Natural killer cell treated with Interleukin-12 subunit alpha and Interleukin-12 subunit beta and Interleukin-15 and Interleukin-18, amount 100 ng/mL, for 72 hours (primary cell): ENCODE results near the gene NUDT9. TPM values are rescaled to one million over a fixed set of nuclear protein-coding genes. Genes with fewer than 3 reads are reported as not detected.
"Not testable (repeated sequence)": the region's sequence is repeated elsewhere in the genome, so short reads cannot be mapped to it uniquely, and the experiment has no call there.

Experiments used
- ATAC-seq, 2 donors: fragments of 150-1000 bp; cut with Tn5 transposase in 1 of 2; sonication (Bioruptor Pico), chemical (Tn5 transposase) in 1 of 2; 2 replicates each; pipeline ENCODE4 v1.10.0; 2021
- DNase-seq: peaks from one replicate; pipeline ENCODE4 v3.0.0; 2022; ENCODE audit warnings: low spot score
- H3K27ac Mint-ChIP-seq, 2 donors: 1 replicate in 1 of 2; 2 replicates in 1 of 2; pipeline ENCODE4 v1.8.0; 2022; ENCODE audit warnings: mixed read lengths in 2 of 2, mild to moderate bottlenecking in 1 of 2, moderate library complexity in 1 of 2
- H3K27me3 Mint-ChIP-seq, 2 donors: 1 replicate in 1 of 2; 2 replicates in 1 of 2; pipeline ENCODE4 v1.8.0; 2022; ENCODE audit warnings: mixed read lengths in 2 of 2
- H3K36me3 Mint-ChIP-seq: one replicate; pipeline ENCODE4 v1.8.0; 2022; ENCODE audit warnings: mixed read lengths
- H3K4me1 Mint-ChIP-seq, 2 donors: 1 replicate in 1 of 2; 2 replicates in 1 of 2; pipeline ENCODE4 v1.8.0; 2022; ENCODE audit warnings: low read depth in 2 of 2, mixed read lengths in 2 of 2, mild to moderate bottlenecking in 1 of 2
- H3K4me3 Mint-ChIP-seq: one replicate; pipeline ENCODE4 v1.8.0; 2022; ENCODE audit warnings: mixed read lengths
- H3K9me3 Mint-ChIP-seq: 2 replicates; pipeline ENCODE4 v1.8.0; 2022; ENCODE audit warnings: mixed read lengths
- total RNA-seq, 2 donors: library from RNA; stranded (reverse); gene quantifications; one replicate each; pipeline ENCODE4 v1.2.3, GENCODE V29; 2022

Gene NUDT9
- total RNA-seq, result 10 to 100 TPM; 14.6 to 18.2 TPM

GRCh38 chr4:87422104-87423052 is at the start of gene NUDT9:
NUDT9 (plus strand) TSS chr4:87422573; CDS start chr4:87422906, 333 bp downstream.
- DNase-seq (peak; percentile 90), ATAC-seq (peak; percentile 94)
- Mint-ChIP-seq H3K9me3 (no peaks in the 10 kb centered on the region), H3K4me1 (peaks cover 20 to 25% of the 10 kb centered on the region in 2 donors), H3K27ac (peak within 1 kb of the TSS; percentile 93 to 95), H3K27me3 (no peaks in the 10 kb centered on the region), H3K4me3 (peak within 1 kb of the TSS; percentile 94), H3K36me3 (no peaks in the 10 kb centered on the region)

GRCh38 chr4:87375719-87376291 is 46.6 kb upstream of the NUDT9 start:
- Mint-ChIP-seq H3K27me3 (no peaks in the 10 kb centered on the region), H3K27ac (no peak overlapping the region), H3K4me3 (no peak overlapping the region), H3K36me3 (no peaks in the 10 kb centered on the region), H3K9me3 (no peaks in the 10 kb centered on the region), H3K4me1 (peaks cover 0 to 2% of the 10 kb centered on the region in 2 donors)
- ATAC-seq, result no peak
- no peak for DNase-seq

GRCh38 chr4:87377816-87378215 is 44.6 kb upstream of the NUDT9 start:
- H3K27ac Mint-ChIP-seq, result no peak overlapping the region
- DNase-seq, result no peak
- ATAC-seq, result no peak

GRCh38 chr4:87382116-87382515 is 40.3 kb upstream of the NUDT9 start:
- H3K9me3 Mint-ChIP-seq, result no peaks in the 10 kb centered on the region
- no peak overlapping the region for H3K4me3 Mint-ChIP-seq
- peaks cover 18 to 34% of the 10 kb centered on the region in 2 donors for H3K4me1 Mint-ChIP-seq
- no peaks in the 10 kb centered on the region for H3K27me3 Mint-ChIP-seq
- ATAC-seq (no peak), DNase-seq (no peak)
- H3K36me3 Mint-ChIP-seq, result no peaks in the 10 kb centered on the region
- no peak overlapping the region for H3K27ac Mint-ChIP-seq

More at GRCh38 chr4:87377816-87378215, 44.6 kb upstream of the NUDT9 start:
- peaks cover 2 to 3% of the 10 kb centered on the region in 2 donors for H3K4me1 Mint-ChIP-seq
- no peaks in the 10 kb centered on the region for H3K27me3 Mint-ChIP-seq
- no peaks in the 10 kb centered on the region for H3K36me3 Mint-ChIP-seq
- H3K4me3 Mint-ChIP-seq, result no peak overlapping the region
- no peaks in the 10 kb centered on the region for H3K9me3 Mint-ChIP-seq

- Mint-ChIP-seq H3K27me3 (no peaks in the 10 kb centered on the region), H3K4me1 (peaks cover 25 to 39% of the 10 kb centered on the region in 2 donors), H3K4me3 (no peak overlapping the region), H3K27ac (no peak overlapping the region), H3K9me3 (no peaks in the 10 kb centered on the region), H3K36me3 (no peaks in the 10 kb centered on the region)
- no peak for DNase-seq
- ATAC-seq, result no peak
These were observed 39.4 kb upstream of the NUDT9 start for GRCh38 chr4:87382931-87383330.

GRCh38 chr4:87384466-87385132 is 37.8 kb upstream of the NUDT9 start:
- Mint-ChIP-seq H3K27ac (peak overlapping the region in 1 of 2 donors; percentile 36), H3K4me1 (peaks cover 38 to 53% of the 10 kb centered on the region in 2 donors)
- not testable (repeated sequence) for DNase-seq, H3K4me3 Mint-ChIP-seq, H3K27me3 Mint-ChIP-seq, ATAC-seq, H3K9me3 Mint-ChIP-seq, H3K36me3 Mint-ChIP-seq

GRCh38 chr4:87387237-87387636 is 35.1 kb upstream of the NUDT9 start:
- no peak for ATAC-seq
- Mint-ChIP-seq H3K27me3 (no peaks in the 10 kb centered on the region), H3K36me3 (no peaks in the 10 kb centered on the region), H3K27ac (peak overlapping the region in 1 of 2 donors; percentile 4), H3K4me3 (no peak overlapping the region), H3K4me1 (peaks cover 47 to 64% of the 10 kb centered on the region in 2 donors), H3K9me3 (no peaks in the 10 kb centered on the region)
- DNase-seq, result no peak

GRCh38 chr4:87388901-87389300 is 33.5 kb upstream of the NUDT9 start:
- DNase-seq (no peak), ATAC-seq (no peak)
- H3K27ac Mint-ChIP-seq, result peak overlapping the region; percentile 87 to 94
- H3K36me3 Mint-ChIP-seq, result no peaks in the 10 kb centered on the region
- H3K4me1 Mint-ChIP-seq, result peaks cover 41 to 52% of the 10 kb centered on the region in 2 donors
- no peaks in the 10 kb centered on the region for H3K27me3 Mint-ChIP-seq
- H3K4me3 Mint-ChIP-seq, result peak overlapping the region; percentile 94
- no peaks in the 10 kb centered on the region for H3K9me3 Mint-ChIP-seq

- H3K27me3 Mint-ChIP-seq, H3K36me3 Mint-ChIP-seq, ATAC-seq, DNase-seq, H3K9me3 Mint-ChIP-seq: not testable (repeated sequence)
- Mint-ChIP-seq H3K27ac (peak overlapping the region; percentile 87 to 94), H3K4me3 (peak overlapping the region; percentile 94), H3K4me1 (peaks cover 36 to 46% of the 10 kb centered on the region in 2 donors)
These were observed 32.3 kb upstream of the NUDT9 start for GRCh38 chr4:87390055-87390454.

- no peaks in the 10 kb centered on the region for H3K9me3 Mint-ChIP-seq
- peak overlapping the region; percentile 87 to 94 for H3K27ac Mint-ChIP-seq
- no peaks in the 10 kb centered on the region for H3K36me3 Mint-ChIP-seq
- peak overlapping the region; percentile 94 for H3K4me3 Mint-ChIP-seq
- H3K4me1 Mint-ChIP-seq, result peaks cover 33 to 43% of the 10 kb centered on the region in 2 donors
- DNase-seq (no peak), ATAC-seq (no peak)
- no peaks in the 10 kb centered on the region for H3K27me3 Mint-ChIP-seq
These were observed 31.9 kb upstream of the NUDT9 start for GRCh38 chr4:87390551-87390890.

GRCh38 chr4:87390891-87391575 is 31.3 kb upstream of the NUDT9 start, which contains the start of gene HSD17B11:
HSD17B11 (minus strand) TSS chr4:87391188; CDS start chr4:87391070, 118 bp downstream.
- peak; percentile 88 for DNase-seq
- H3K9me3 Mint-ChIP-seq, result no peaks in the 10 kb centered on the region
- H3K27me3 Mint-ChIP-seq, result no peaks in the 10 kb centered on the region
- H3K27ac Mint-ChIP-seq, result peak within 1 kb of the TSS; percentile 87 to 94
- H3K36me3 Mint-ChIP-seq, result no peaks in the 10 kb centered on the region
- peaks cover 33 to 41% of the 10 kb centered on the region in 2 donors for H3K4me1 Mint-ChIP-seq
- ATAC-seq, result peak; percentile 98 to 99
- H3K4me3 Mint-ChIP-seq, result peak within 1 kb of the TSS; percentile 94

GRCh38 chr4:87391576-87392054 is 30.8 kb upstream of the NUDT9 start:
- H3K36me3 Mint-ChIP-seq, result no peaks in the 10 kb centered on the region
- no peaks in the 10 kb centered on the region for H3K27me3 Mint-ChIP-seq
- DNase-seq (no peak), ATAC-seq (peak; percentile 22 to 51)
- peak overlapping the region; percentile 94 for H3K4me3 Mint-ChIP-seq
- H3K4me1 Mint-ChIP-seq, result peaks cover 33 to 35% of the 10 kb centered on the region in 2 donors
- H3K27ac Mint-ChIP-seq, result peak overlapping the region; percentile 87 to 94
- no peaks in the 10 kb centered on the region for H3K9me3 Mint-ChIP-seq

GRCh38 chr4:87392183-87392582 is 30.2 kb upstream of the NUDT9 start:
- Mint-ChIP-seq H3K36me3 (no peaks in the 10 kb centered on the region), H3K4me1 (peaks cover 28 to 29% of the 10 kb centered on the region in 2 donors), H3K4me3 (no peak overlapping the region), H3K27me3 (no peaks in the 10 kb centered on the region), H3K9me3 (no peaks in the 10 kb centered on the region), H3K27ac (no peak overlapping the region)
- ATAC-seq (no peak), DNase-seq (no peak)
